ENCODE data around the gene PEX14. TPM values are rescaled to one million over a fixed set of nuclear protein-coding genes. Genes with fewer than 3 reads are reported as not detected.
"Not testable (repeated sequence)": the region's sequence is repeated elsewhere in the genome, so short reads cannot be mapped to it uniquely, and the experiment has no call there.

Gene PEX14
- total RNA-seq, 1 donor from 2014 or later, result 31.4 TPM

- Mint-ChIP-seq H3K27me3 (ENCODE audit: low read depth) (no peaks in the 10 kb centered on the region), H3K9me3 (no peaks in the 10 kb centered on the region), H3K27ac (no peak overlapping the region), H3K4me3 (no peak overlapping the region), H3K36me3 (peaks cover 37% of the 10 kb centered on the region), H3K4me1 (peaks cover 11% of the 10 kb centered on the region)
- no peak for DNase-seq (ENCODE audit: low spot score in 2 of 2, unreplicated experiment in 2 of 2)
- no peak for TF ChIP-seq CTCF (IDR thresholded peaks at IDR 0.05; ENCODE audit: unreplicated experiment)
These were observed 7.7 kb upstream of the PEX14 start for GRCh38 chr1:10467078-10467477.

- Mint-ChIP-seq H3K27ac (no peak overlapping the region), H3K27me3 (ENCODE audit: low read depth) (no peaks in the 10 kb centered on the region)
These were observed 4.7 kb upstream of the PEX14 start for GRCh38 chr1:10470043-10470442.

GRCh38 chr1:10471411-10472219 is 3.1 kb upstream of the PEX14 start:
- peaks cover 15% of the 10 kb centered on the region for H3K36me3 Mint-ChIP-seq
- no peaks in the 10 kb centered on the region for H3K9me3 Mint-ChIP-seq
- peak overlapping the region; percentile 91 for H3K4me3 Mint-ChIP-seq
- H3K27ac Mint-ChIP-seq, result peak overlapping the region; percentile 89
- TF ChIP-seq CTCF (IDR thresholded peaks at IDR 0.05; ENCODE audit: unreplicated experiment), result no peak
- peaks cover 37% of the 10 kb centered on the region for H3K4me1 Mint-ChIP-seq
- no peaks in the 10 kb centered on the region for H3K27me3 Mint-ChIP-seq (ENCODE audit: low read depth)
- no peak for DNase-seq (ENCODE audit: low spot score in 2 of 2, unreplicated experiment in 2 of 2)

More at GRCh38 chr1:10470043-10470442, 4.7 kb upstream of the PEX14 start:
- DNase-seq (ENCODE audit: low spot score in 2 of 2, unreplicated experiment in 2 of 2), result no peak
- Mint-ChIP-seq H3K4me1 (peaks cover 22% of the 10 kb centered on the region), H3K4me3 (no peak overlapping the region), H3K36me3 (peaks cover 15% of the 10 kb centered on the region), H3K9me3 (no peaks in the 10 kb centered on the region)
- no peak for TF ChIP-seq CTCF (IDR thresholded peaks at IDR 0.05; ENCODE audit: unreplicated experiment)

GRCh38 chr1:10472220-10473144 is 2.3 kb upstream of the PEX14 start, which contains the start of gene DFFA:
Gene DFFA (minus strand): TSS chr1:10472529. CDS start chr1:10472458, 71 bp downstream.
- Mint-ChIP-seq H3K4me3 (peak within 1 kb of the TSS; percentile 91), H3K4me1 (peaks cover 38% of the 10 kb centered on the region), H3K9me3 (no peaks in the 10 kb centered on the region), H3K36me3 (peaks cover 11% of the 10 kb centered on the region), H3K27ac (peak within 1 kb of the TSS; percentile 89), H3K27me3 (ENCODE audit: low read depth) (no peaks in the 10 kb centered on the region)
- peak; percentile 85 to 88 for DNase-seq (ENCODE audit: low spot score in 2 of 2, unreplicated experiment in 2 of 2)
- no peak for TF ChIP-seq CTCF (IDR thresholded peaks at IDR 0.05; ENCODE audit: unreplicated experiment)

- no peaks in the 10 kb centered on the region for H3K9me3 Mint-ChIP-seq
- peak overlapping the region; percentile 89 for H3K27ac Mint-ChIP-seq
- no peak for DNase-seq (ENCODE audit: low spot score in 2 of 2, unreplicated experiment in 2 of 2)
- peaks cover 5% of the 10 kb centered on the region for H3K36me3 Mint-ChIP-seq
- peak overlapping the region; percentile 91 for H3K4me3 Mint-ChIP-seq
- no peaks in the 10 kb centered on the region for H3K27me3 Mint-ChIP-seq (ENCODE audit: low read depth)
- peaks cover 38% of the 10 kb centered on the region for H3K4me1 Mint-ChIP-seq
- no peak for TF ChIP-seq CTCF (IDR thresholded peaks at IDR 0.05; ENCODE audit: unreplicated experiment)
These were observed 1.5 kb upstream of the PEX14 start for GRCh38 chr1:10473145-10473765.

GRCh38 chr1:10474309-10474612 is 489 bp upstream of the PEX14 start:
- not testable (repeated sequence) for DNase-seq (ENCODE audit: low spot score in 2 of 2, unreplicated experiment in 2 of 2); H3K9me3 Mint-ChIP-seq; H3K36me3 Mint-ChIP-seq; H3K27me3 Mint-ChIP-seq (ENCODE audit: low read depth)
- Mint-ChIP-seq H3K27ac (peak overlapping the region; percentile 96), H3K4me3 (peak overlapping the region; percentile 89), H3K4me1 (peaks cover 38% of the 10 kb centered on the region)

All from mesothelial cell of epicardium (in vitro differentiated cells).